GM10248 (cell line): ENCODE measurements around the gene STAT5B.

ENCODE experiments used
- CTCF ChIA-PET: fragments of 300-600 bp; sonication (Branson Sonifier 250); formaldehyde crosslinking; extraction: SDS; loops from one replicate; lab custom pipeline; 2021; ENCODE audit warnings: antibody characterized with exemption; lab: Yijun Ruan, JAX
- POLR2A ChIA-PET: fragments of 350-650 bp; sonication (Branson Sonifier 250); formaldehyde crosslinking; extraction: SDS; loops from one replicate; lab custom pipeline; 2020; ENCODE audit warnings: antibody characterized with exemption; lab: Yijun Ruan, JAX
- DNase-seq: peaks from one replicate; pipeline ENCODE4 v3.0.0; 2012; ENCODE audit errors: extremely low spot score
- TF ChIP-seq, protein P1 (sequence below): IDR thresholded peaks from 2 replicates; pipeline ENCODE4 v1.5.1; 2012; ENCODE audit warnings: mild to moderate bottlenecking, low read depth; ENCODE audit errors: extremely low read depth, missing control alignments, control extremely low read depth

Gene STAT5B

DNA sequence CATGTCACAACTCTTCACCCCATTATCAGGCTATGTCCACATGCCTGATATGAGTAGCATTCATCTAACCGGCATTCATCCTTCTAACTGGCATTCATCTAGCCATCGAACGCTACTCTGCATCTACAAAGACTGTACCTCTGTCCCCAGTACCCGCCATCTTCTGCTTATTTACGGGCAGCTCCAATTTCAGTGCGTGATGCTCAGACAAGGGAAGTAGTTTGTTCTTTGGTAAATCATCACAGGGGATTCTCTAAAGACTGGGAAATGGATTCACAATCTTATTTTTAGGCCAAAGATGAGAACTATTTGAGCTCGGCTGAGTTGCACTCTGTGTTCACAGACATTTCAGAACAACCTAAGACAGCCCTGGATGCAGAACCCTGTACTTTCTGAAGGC, 39.4 kb downstream of the STAT5B start:
- TF ChIP-seq, protein P1, sequence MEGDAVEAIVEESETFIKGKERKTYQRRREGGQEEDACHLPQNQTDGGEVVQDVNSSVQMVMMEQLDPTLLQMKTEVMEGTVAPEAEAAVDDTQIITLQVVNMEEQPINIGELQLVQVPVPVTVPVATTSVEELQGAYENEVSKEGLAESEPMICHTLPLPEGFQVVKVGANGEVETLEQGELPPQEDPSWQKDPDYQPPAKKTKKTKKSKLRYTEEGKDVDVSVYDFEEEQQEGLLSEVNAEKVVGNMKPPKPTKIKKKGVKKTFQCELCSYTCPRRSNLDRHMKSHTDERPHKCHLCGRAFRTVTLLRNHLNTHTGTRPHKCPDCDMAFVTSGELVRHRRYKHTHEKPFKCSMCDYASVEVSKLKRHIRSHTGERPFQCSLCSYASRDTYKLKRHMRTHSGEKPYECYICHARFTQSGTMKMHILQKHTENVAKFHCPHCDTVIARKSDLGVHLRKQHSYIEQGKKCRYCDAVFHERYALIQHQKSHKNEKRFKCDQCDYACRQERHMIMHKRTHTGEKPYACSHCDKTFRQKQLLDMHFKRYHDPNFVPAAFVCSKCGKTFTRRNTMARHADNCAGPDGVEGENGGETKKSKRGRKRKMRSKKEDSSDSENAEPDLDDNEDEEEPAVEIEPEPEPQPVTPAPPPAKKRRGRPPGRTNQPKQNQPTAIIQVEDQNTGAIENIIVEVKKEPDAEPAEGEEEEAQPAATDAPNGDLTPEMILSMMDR = no peak
- no peak for DNase-seq
- POLR2A ChIA-PET = no interaction called here
- CTCF ChIA-PET = interaction anchor here (3.6 to 4.2 kb wide), 2 partner anchors 12 to 14 kb away, joined by 15 to 28 read pairs; no protein-coding TSS in a partner anchor

DNA sequence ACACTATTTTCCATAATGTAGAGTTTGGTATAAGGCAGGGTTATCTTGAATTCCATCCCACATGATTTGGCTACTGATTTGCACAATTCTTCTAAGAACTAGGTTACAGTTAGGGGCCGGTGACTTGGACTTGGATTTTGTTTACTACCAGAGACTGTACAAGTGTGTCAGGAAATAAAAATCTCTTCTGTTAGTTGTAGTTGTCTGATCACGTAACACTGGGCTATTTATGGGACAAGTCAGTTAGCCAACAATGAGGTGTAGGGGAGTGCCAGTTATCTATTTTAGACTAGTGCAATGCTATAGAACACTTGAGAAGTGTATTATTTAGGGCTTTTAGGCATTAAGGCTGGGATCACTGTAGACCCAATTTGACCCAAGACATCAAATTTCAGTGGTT, 42.2 kb downstream of the STAT5B start:
- no peak for DNase-seq
- POLR2A ChIA-PET = no interaction called here
- TF ChIP-seq, protein P1 = no peak
- CTCF ChIA-PET = interaction anchor here (4.2 kb wide), 1 partner anchor 15 kb away, joined by 28 read pairs; no protein-coding TSS in a partner anchor

DNA sequence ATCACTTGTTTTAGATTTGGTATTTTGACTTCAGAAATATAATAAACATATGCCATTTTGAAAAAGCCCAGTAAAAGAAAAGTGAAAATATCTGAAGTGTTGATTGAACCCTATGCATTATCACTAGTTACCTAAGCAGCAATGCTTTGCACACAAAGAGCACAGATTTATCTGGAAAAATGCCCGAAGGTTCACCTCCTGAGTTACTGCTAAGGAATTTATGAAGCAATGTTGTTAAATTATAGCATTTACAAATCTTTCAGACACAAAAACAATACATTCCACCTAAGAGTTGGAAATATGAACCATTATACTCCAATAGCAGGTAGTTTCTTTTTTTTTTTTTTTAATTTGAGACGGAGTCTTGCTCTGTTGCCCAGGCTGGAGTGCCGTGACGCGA, 43.0 kb downstream of the STAT5B start:
- DNase-seq = no peak
- ChIA-PET POLR2A (no interaction called here), CTCF (interaction anchor here (4.1 kb wide), 1 partner anchor 11 kb away, joined by 15 read pairs; no protein-coding TSS in a partner anchor)
- TF ChIP-seq, protein P1 = no peak

GRCh38 chr17:42230225-42230624, 46.0 kb downstream of the STAT5B start:
- POLR2A ChIA-PET = no interaction called here
- DNase-seq = no peak
- TF ChIP-seq, protein P1 = no peak
- CTCF ChIA-PET = interaction anchor here (1.2 to 4.1 kb wide), 4 partner anchors 8 to 29 kb away, joined by 3 to 15 read pairs (median 5); no protein-coding TSS in a partner anchor

GRCh38 chr17:42227849-42228700, 48.1 kb downstream of the STAT5B start:
- CTCF ChIA-PET = interaction anchor here (1.3 to 2.2 kb wide), 2 partner anchors 15 kb away, joined by 3 to 7 read pairs; no protein-coding TSS in a partner anchor

GRCh38 chr17:42225646-42226045, 50.5 kb downstream of the STAT5B start:
- POLR2A ChIA-PET = no interaction called here
- CTCF ChIA-PET = interaction anchor here (1.1 kb wide), 1 partner anchor 34 kb away, joined by 3 read pairs; no protein-coding TSS in a partner anchor
- TF ChIP-seq, protein P1 = no peak
- DNase-seq = no peak

More at GRCh38 chr17:42227849-42228700, 48.1 kb downstream of the STAT5B start:
- TF ChIP-seq, protein P1 = no peak
- POLR2A ChIA-PET = no interaction called here
- no peak for DNase-seq
